ENCODE results near the gene TBC1D13.

GRCh38 chr9:128802482-128802881 is 15.4 kb downstream of the TBC1D13 start:
- TF ChIP-seq CTCF (IDR thresholded peaks at IDR 0.05) (no peak), REST (IDR thresholded peaks at IDR 0.05) (no peak), RAD21 (conservative IDR thresholded peaks at IDR 0.05 in 1 of 2, IDR thresholded peaks at IDR 0.05 in 1 of 2) (no peak)
- TF ChIP-seq, protein P1, sequence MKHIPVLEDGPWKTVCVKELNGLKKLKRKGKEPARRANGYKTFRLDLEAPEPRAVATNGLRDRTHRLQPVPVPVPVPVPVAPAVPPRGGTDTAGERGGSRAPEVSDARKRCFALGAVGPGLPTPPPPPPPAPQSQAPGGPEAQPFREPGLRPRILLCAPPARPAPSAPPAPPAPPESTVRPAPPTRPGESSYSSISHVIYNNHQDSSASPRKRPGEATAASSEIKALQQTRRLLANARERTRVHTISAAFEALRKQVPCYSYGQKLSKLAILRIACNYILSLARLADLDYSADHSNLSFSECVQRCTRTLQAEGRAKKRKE (CRISPR knock-in tag; IDR thresholded peaks at IDR 0.05; ENCODE audit: low read depth) = no peak
- TF ChIP-seq, protein P2, sequence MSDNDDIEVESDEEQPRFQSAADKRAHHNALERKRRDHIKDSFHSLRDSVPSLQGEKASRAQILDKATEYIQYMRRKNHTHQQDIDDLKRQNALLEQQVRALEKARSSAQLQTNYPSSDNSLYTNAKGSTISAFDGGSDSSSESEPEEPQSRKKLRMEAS (IDR thresholded peaks at IDR 0.05) = no peak

All from A549 (cell line).